WTC11 (cell line): ENCODE results near the gene WNT3A. TPM values are rescaled to one million over a fixed set of nuclear protein-coding genes. Genes with fewer than 3 reads are reported as not detected.

ENCODE experiments used
- ATAC-seq: fragments of 200-7000 bp; cut with Tn5 transposase; 2 replicates; pipeline ENCODE4 v1.10.0; 2021; ENCODE audit warnings: mild to moderate bottlenecking, moderate library complexity
- CTCF ChIA-PET: fragments of 300-600 bp; sonication (Branson Sonifier 250); formaldehyde crosslinking; loops from one replicate; lab custom pipeline; 2021; ENCODE audit warnings: antibody characterized with exemption; lab: Charles Lee
- POLR2A ChIA-PET: fragments of 350-600 bp; sonication (Branson Sonifier 250); formaldehyde crosslinking; loops from one replicate; lab custom pipeline; 2021; ENCODE audit warnings: antibody characterized with exemption; lab: Charles Lee
- DNase-seq: peaks from one replicate; pipeline ENCODE4 v3.0.0; 2021; ENCODE audit warnings: low spot score
- H3K27ac Mint-ChIP-seq: 2 replicates; pipeline ENCODE4 v1.8.0; 2021; ENCODE audit warnings: mixed read lengths
- H3K27me3 Mint-ChIP-seq: 2 replicates; pipeline ENCODE4 v1.8.0; 2021; ENCODE audit warnings: low read depth, mild to moderate bottlenecking, moderate library complexity, mixed read lengths
- H3K36me3 Mint-ChIP-seq: 2 replicates; pipeline ENCODE4 v1.8.0; 2021; ENCODE audit warnings: mixed read lengths
- H3K4me1 Mint-ChIP-seq: 2 replicates; pipeline ENCODE4 v1.8.0; 2022; ENCODE audit warnings: mixed read lengths
- H3K4me3 Mint-ChIP-seq: 2 replicates; pipeline ENCODE4 v1.8.0; 2021; ENCODE audit warnings: mild to moderate bottlenecking, moderate library complexity, mixed read lengths
- H3K9me3 Mint-ChIP-seq: 2 replicates; pipeline ENCODE4 v1.8.0; 2021; ENCODE audit warnings: mixed read lengths
- ATF1 ChIP-seq: sonication (generic); formaldehyde crosslinking; IDR thresholded peaks from 2 replicates; pipeline ENCODE4 v1.8.1; 2023; ENCODE audit warnings: mild to moderate bottlenecking, moderate library complexity, missing genetic modification reagents
- GABPB1 ChIP-seq: sonication (generic); formaldehyde crosslinking; IDR thresholded peaks from 2 replicates; pipeline ENCODE4 v1.8.1; 2023; ENCODE audit warnings: mild to moderate bottlenecking, missing genetic modification reagents
- GTF2I ChIP-seq: fragments of 250-450 bp; sonication (Bioruptor Pico); conservative IDR thresholded peaks from 2 replicates; pipeline ENCODE4 v1.4.0; 2021; ENCODE audit warnings: mild to moderate bottlenecking
- IRF2 ChIP-seq: sonication (generic); formaldehyde crosslinking; IDR thresholded peaks from 2 replicates; pipeline ENCODE4 v1.8.0; 2022; ENCODE audit warnings: low read depth, missing genetic modification reagents, borderline replicate concordance
- JUN ChIP-seq: sonication (generic); formaldehyde crosslinking; IDR thresholded peaks from 2 replicates; pipeline ENCODE4 v1.8.0; 2023; ENCODE audit warnings: mild to moderate bottlenecking, missing genetic modification reagents
- MXD4 ChIP-seq: fragments of 250-450 bp; sonication (Bioruptor Pico); IDR thresholded peaks from 2 replicates; pipeline ENCODE4 v1.8.0; 2021; ENCODE audit warnings: mild to moderate bottlenecking, moderate library complexity, borderline replicate concordance
- MYBL2 ChIP-seq: sonication (generic); formaldehyde crosslinking; IDR thresholded peaks from 2 replicates; pipeline ENCODE4 v1.8.1; 2023; ENCODE audit warnings: mild to moderate bottlenecking, moderate library complexity, missing genetic modification reagents
- NR3C1 ChIP-seq: sonication (generic); formaldehyde crosslinking; conservative IDR thresholded peaks from 2 replicates; pipeline ENCODE4 v1.8.1; 2023; ENCODE audit warnings: low read depth, mild to moderate bottlenecking, missing genetic modification reagents
- PRRX2 ChIP-seq: fragments of 250-450 bp; sonication (Bioruptor Pico); IDR thresholded peaks from 2 replicates; pipeline ENCODE4 v1.8.0; 2021; ENCODE audit warnings: mild to moderate bottlenecking
- ZNF396 ChIP-seq: fragments of 250-450 bp; sonication (Bioruptor Pico); IDR thresholded peaks from 2 replicates; pipeline ENCODE4 v1.8.0; 2021; ENCODE audit warnings: mild to moderate bottlenecking, moderate library complexity, borderline replicate concordance
- ZNF423 ChIP-seq: fragments of 250-450 bp; sonication (Bioruptor Pico); IDR thresholded peaks from 2 replicates; pipeline ENCODE4 v2.1.2; 2022; ENCODE audit warnings: mild to moderate bottlenecking, moderate library complexity
- total RNA-seq: library from RNA; stranded (reverse); gene quantifications from 3 replicates; pipeline ENCODE4 v1.2.3, GENCODE V29; 2021
- TF ChIP-seq, protein P1 (sequence below): sonication (generic); formaldehyde crosslinking; IDR thresholded peaks from 2 replicates; pipeline ENCODE4 v1.8.1; 2022; ENCODE audit warnings: low read depth, mild to moderate bottlenecking, moderate library complexity, missing genetic modification reagents, borderline replicate concordance
- TF ChIP-seq, protein P2 (sequence below): sonication (generic); formaldehyde crosslinking; IDR thresholded peaks from 2 replicates; pipeline ENCODE4 v1.8.1; 2022; ENCODE audit warnings: missing genetic modification reagents, borderline replicate concordance
- TF ChIP-seq, protein P3 (sequence below): sonication (generic); formaldehyde crosslinking; IDR thresholded peaks from 2 replicates; pipeline ENCODE4 v1.8.1; 2023; ENCODE audit warnings: mild to moderate bottlenecking, moderate library complexity, missing genetic modification reagents
- TF ChIP-seq, protein P4 (sequence below): sonication (generic); formaldehyde crosslinking; IDR thresholded peaks from 2 replicates; pipeline ENCODE4 v1.8.1; 2023; ENCODE audit warnings: mild to moderate bottlenecking, missing genetic modification reagents, moderate library complexity
- TF ChIP-seq, protein P5 (sequence below): sonication (generic); formaldehyde crosslinking; IDR thresholded peaks from 2 replicates; pipeline ENCODE4 v1.8.0; 2023; ENCODE audit warnings: mild to moderate bottlenecking, missing genetic modification reagents
- TF ChIP-seq, protein P6 (sequence below): fragments of 250-450 bp; sonication (Bioruptor Pico); IDR thresholded peaks from 2 replicates; pipeline ENCODE4 v1.8.0; 2021; ENCODE audit warnings: mild to moderate bottlenecking

Gene WNT3A
- total RNA-seq, 1 experiment from 2014 or later = 0.17 TPM

DNA sequence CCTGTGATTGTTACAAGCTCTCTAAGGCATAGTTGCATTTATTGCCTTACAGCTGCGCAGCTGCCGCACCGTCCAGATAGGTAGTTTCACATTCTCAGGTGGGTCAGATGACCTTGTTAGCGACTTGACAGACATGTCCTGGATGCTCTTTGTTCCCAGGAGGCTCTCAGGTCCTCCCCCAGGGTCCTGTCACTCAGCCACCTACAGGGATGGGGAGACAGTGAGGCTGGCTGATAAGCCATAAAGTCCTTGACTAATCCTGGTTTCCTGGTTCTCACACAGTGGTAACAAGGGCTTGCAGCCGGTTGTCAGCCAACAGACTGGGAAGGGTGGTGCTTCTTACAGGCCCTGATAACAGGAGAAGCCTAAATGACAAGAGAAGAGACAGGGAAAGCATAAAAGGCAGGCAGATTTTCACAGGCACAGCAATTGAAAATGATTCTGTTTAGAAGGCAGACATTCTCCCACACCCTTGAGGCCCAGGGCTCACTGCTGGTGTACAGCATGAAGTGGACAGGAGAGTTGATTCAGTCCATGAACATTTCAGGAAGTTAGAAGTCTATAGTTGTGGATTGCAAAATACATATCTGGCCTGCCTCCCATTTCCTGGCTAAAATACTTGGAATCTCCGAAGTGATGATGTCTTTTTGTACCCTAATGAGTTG, 78.6 kb downstream of the WNT3A start:
- TF ChIP-seq, protein P1, sequence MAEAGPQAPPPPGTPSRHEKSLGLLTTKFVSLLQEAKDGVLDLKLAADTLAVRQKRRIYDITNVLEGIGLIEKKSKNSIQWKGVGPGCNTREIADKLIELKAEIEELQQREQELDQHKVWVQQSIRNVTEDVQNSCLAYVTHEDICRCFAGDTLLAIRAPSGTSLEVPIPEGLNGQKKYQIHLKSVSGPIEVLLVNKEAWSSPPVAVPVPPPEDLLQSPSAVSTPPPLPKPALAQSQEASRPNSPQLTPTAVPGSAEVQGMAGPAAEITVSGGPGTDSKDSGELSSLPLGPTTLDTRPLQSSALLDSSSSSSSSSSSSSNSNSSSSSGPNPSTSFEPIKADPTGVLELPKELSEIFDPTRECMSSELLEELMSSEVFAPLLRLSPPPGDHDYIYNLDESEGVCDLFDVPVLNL (CRISPR knock-in tag) = no peak
- TF ChIP-seq GTF2I = no peak
- TF ChIP-seq ZNF423 (CRISPR knock-in tag) = no peak
- TF ChIP-seq JUN (CRISPR knock-in tag) = no peak
- TF ChIP-seq GABPB1 = no peak
- peak overlapping the region; percentile 78 for H3K27ac Mint-ChIP-seq
- H3K9me3 Mint-ChIP-seq = no peaks in the 10 kb centered on the region
- ChIA-PET POLR2A (no interaction called here), CTCF (interaction anchor here (1.9 kb wide), 1 partner anchor 81 kb away, joined by 6 read pairs; no protein-coding TSS in a partner anchor)
- peak overlapping the region; percentile 95 for H3K4me3 Mint-ChIP-seq
- DNase-seq (no peak), ATAC-seq (no peak)
- peaks cover 13% of the 10 kb centered on the region for H3K36me3 Mint-ChIP-seq
- peaks cover 5% of the 10 kb centered on the region for H3K27me3 Mint-ChIP-seq
- H3K4me1 Mint-ChIP-seq = peaks cover 47% of the 10 kb centered on the region

DNA sequence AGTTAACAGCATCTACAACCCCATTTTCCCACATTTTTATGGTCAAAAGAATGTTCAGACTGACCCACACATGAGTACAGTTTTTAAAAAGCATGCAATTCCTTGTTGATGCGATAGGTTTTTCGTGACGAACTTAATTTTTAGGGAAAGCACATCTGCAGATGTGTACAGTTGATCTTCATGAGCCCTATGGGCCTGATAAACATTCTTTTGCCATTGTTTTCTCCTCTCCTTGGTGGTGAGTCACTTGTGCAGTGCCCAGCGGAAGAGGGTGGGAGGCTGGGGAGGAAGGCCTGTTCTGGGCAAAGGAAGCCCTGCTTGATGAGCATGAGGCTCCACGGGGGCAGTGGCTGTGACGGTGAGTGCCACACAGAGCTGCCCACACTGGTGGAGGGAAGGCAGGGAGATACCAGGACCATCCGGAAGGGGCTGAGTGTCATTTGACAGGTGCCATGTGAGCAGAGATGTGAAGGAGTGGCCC, 81.0 kb downstream of the WNT3A start:
- ChIA-PET CTCF (no interaction called here), POLR2A (no interaction called here)
- Mint-ChIP-seq H3K36me3 (peaks cover 30% of the 10 kb centered on the region), H3K4me3 (no peak overlapping the region), H3K4me1 (peaks cover 44% of the 10 kb centered on the region), H3K27ac (peak overlapping the region; percentile 63; the same call in 1 of the 2 replicates), H3K27me3 (no peaks in the 10 kb centered on the region), H3K9me3 (no peaks in the 10 kb centered on the region)
- ATAC-seq (no peak), DNase-seq (no peak)
- TF ChIP-seq PRRX2 (CRISPR knock-in tag) (no peak), ZNF396 (CRISPR knock-in tag) (no peak), NR3C1 (no peak), IRF2 (CRISPR knock-in tag) (no peak), GABPB1 (no peak), MYBL2 (CRISPR knock-in tag) (no peak), MXD4 (CRISPR knock-in tag) (no peak), ATF1 (CRISPR knock-in tag) (no peak)
- TF ChIP-seq, protein P2, sequence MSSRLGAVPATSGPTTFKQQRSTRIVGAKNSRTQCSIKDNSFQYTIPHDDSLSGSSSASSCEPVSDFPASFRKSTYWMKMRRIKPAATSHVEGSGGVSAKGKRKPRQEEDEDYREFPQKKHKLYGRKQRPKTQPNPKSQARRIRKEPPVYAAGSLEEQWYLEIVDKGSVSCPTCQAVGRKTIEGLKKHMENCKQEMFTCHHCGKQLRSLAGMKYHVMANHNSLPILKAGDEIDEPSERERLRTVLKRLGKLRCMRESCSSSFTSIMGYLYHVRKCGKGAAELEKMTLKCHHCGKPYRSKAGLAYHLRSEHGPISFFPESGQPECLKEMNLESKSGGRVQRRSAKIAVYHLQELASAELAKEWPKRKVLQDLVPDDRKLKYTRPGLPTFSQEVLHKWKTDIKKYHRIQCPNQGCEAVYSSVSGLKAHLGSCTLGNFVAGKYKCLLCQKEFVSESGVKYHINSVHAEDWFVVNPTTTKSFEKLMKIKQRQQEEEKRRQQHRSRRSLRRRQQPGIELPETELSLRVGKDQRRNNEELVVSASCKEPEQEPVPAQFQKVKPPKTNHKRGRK (CRISPR knock-in tag) = no peak
- TF ChIP-seq, protein P3, sequence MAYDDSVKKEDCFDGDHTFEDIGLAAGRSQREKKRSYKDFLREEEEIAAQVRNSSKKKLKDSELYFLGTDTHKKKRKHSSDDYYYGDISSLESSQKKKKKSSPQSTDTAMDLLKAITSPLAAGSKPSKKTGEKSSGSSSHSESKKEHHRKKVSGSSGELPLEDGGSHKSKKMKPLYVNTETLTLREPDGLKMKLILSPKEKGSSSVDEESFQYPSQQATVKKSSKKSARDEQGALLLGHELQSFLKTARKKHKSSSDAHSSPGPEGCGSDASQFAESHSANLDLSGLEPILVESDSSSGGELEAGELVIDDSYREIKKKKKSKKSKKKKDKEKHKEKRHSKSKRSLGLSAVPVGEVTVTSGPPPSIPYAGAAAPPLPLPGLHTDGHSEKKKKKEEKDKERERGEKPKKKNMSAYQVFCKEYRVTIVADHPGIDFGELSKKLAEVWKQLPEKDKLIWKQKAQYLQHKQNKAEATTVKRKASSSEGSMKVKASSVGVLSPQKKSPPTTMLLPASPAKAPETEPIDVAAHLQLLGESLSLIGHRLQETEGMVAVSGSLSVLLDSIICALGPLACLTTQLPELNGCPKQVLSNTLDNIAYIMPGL (CRISPR knock-in tag) = no peak
- TF ChIP-seq, protein P4, sequence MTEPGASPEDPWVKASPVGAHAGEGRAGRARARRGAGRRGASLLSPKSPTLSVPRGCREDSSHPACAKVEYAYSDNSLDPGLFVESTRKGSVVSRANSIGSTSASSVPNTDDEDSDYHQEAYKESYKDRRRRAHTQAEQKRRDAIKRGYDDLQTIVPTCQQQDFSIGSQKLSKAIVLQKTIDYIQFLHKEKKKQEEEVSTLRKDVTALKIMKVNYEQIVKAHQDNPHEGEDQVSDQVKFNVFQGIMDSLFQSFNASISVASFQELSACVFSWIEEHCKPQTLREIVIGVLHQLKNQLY = no peak
- TF ChIP-seq, protein P5, sequence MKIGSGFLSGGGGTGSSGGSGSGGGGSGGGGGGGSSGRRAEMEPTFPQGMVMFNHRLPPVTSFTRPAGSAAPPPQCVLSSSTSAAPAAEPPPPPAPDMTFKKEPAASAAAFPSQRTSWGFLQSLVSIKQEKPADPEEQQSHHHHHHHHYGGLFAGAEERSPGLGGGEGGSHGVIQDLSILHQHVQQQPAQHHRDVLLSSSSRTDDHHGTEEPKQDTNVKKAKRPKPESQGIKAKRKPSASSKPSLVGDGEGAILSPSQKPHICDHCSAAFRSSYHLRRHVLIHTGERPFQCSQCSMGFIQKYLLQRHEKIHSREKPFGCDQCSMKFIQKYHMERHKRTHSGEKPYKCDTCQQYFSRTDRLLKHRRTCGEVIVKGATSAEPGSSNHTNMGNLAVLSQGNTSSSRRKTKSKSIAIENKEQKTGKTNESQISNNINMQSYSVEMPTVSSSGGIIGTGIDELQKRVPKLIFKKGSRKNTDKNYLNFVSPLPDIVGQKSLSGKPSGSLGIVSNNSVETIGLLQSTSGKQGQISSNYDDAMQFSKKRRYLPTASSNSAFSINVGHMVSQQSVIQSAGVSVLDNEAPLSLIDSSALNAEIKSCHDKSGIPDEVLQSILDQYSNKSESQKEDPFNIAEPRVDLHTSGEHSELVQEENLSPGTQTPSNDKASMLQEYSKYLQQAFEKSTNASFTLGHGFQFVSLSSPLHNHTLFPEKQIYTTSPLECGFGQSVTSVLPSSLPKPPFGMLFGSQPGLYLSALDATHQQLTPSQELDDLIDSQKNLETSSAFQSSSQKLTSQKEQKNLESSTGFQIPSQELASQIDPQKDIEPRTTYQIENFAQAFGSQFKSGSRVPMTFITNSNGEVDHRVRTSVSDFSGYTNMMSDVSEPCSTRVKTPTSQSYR (CRISPR knock-in tag) = no peak
- TF ChIP-seq, protein P6, sequence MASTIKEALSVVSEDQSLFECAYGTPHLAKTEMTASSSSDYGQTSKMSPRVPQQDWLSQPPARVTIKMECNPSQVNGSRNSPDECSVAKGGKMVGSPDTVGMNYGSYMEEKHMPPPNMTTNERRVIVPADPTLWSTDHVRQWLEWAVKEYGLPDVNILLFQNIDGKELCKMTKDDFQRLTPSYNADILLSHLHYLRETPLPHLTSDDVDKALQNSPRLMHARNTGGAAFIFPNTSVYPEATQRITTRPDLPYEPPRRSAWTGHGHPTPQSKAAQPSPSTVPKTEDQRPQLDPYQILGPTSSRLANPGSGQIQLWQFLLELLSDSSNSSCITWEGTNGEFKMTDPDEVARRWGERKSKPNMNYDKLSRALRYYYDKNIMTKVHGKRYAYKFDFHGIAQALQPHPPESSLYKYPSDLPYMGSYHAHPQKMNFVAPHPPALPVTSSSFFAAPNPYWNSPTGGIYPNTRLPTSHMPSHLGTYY (CRISPR knock-in tag) = no peak
- TF ChIP-seq, protein P1 (CRISPR knock-in tag) = no peak
